ENCODE measurements around the gene EML4.

Gene EML4

DNA sequence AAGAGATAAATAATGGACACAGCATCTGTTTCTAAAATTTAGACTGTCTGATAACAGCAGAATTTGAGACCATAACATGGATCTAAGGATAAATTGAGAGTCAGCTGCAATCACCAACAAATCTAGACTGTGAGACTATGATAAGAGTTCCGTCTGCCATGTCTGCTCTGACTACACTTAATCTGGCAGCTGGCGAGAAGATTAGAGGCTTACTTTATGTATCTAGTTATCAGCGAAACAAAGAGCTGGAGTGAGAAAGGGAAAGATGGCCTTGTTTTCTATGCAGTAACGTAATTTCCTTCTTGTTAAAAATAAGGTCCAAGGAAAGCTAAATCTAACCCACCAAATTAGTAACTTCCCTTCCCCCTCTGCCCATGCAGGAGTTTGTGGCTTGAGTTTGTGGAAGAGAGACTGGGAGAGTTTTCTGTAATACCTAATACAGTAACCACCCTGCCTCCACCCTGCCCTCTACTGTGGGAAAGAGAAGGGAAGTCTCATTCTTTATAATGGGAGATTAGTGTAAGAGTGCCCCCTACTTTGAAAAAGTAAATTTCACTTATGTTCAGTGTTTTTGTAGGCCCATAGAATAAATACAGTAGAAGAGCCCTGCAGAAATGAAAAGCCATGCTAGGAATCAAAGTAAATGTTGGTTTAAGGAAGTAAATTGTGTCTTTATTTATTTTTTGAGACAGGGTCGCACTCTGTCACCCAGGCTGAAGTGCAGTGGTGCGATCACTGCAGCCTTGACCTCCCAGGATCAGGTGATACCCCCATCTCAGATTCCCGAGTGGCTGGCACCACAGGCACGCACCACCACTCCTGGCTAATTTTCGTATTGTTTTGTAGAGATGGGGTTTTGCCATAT lies 27.5 kb downstream of the EML4 start:
- DNase-seq: peak; percentile 9

- DNase-seq: no peak
These were observed 28.6 kb downstream of the EML4 start for GRCh38 chr2:42197792-42198191.

GRCh38 chr2:42198466-42198865 lies 29.3 kb downstream of the EML4 start:
- DNase-seq: no peak

DNA sequence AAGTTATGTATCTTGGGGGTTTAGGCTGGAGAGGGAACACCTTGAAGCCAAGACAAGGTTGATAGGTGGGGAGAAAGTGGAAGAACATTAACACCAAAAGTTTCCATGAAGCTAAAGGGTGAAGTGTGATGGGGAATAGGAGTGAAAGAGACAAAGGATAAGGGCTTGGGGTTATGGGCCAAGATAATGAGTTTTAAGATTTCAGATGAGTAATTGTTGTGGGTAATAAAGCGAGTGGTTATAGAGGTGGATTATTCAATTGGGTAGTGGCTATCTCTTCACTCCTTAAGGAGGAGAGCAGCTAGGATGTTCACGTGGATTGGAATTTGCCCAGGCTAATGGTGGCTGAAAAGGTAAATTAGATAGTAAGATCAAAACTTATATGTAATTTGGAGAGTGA lies 29.8 kb downstream of the EML4 start:
- no peak for DNase-seq

DNA sequence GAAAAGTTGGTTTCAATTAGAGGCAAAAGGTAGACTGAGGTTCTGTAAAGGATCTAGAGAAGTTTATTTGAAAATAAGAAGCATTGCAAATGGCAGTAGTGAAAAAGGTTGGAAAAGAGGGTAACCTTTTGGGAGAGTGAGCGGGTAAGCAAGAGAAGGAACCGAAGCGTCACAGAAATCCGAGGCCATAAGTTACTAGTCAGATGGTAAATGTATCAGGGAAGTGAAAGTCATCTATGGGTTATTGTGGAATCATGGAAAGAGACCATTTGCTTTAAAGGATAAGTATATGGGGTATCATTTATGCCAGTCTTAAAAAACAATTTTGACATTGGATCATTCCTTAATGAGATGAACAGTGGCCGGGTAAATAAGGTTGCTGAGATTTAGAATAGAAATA lies 30.5 kb downstream of the EML4 start:
- DNase-seq: no peak

- DNase-seq: no peak
These were observed 32.0 kb downstream of the EML4 start for GRCh38 chr2:42200926-42201855.

DNA sequence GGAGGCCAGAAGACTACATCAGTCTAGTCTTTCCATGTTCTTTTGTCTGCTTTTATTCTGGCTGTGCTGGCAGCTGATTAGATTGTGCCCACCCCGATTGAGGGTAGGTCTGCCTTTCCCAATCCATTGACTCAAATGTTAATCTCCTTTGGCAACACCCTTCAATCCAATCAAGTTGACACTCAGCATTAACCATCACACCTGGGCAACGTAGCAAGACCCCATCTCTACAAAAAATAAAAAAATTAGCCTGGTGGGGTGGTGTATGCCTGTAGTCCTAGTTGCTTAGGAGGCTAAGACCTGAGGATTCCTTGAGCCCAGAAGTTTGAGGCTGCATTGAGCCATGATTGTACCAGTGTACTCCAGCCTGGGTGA lies 33.5 kb downstream of the EML4 start:
- no peak for DNase-seq

DNA sequence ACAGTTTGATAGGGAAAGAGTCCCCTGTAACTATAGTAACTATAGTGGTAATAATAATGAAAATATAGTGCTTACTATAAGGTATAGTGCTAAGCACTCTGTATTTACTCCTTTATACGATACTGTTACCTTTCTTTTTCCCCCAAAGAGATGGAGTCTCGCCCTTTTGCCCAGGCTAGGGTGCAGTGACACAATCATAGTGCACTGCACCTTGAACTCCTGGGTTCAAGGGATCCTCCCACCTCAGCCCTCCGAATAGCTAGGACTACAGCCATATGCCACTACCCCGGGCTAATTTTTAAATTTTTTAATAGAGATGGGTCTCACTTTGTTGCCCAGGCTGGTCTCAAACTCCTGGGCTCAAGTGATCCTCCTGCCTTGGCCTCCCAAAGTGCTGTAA lies 34.6 kb downstream of the EML4 start:
- no peak for DNase-seq

GRCh38 chr2:42205337-42205736 lies 36.2 kb downstream of the EML4 start:
- no peak for DNase-seq

DNA sequence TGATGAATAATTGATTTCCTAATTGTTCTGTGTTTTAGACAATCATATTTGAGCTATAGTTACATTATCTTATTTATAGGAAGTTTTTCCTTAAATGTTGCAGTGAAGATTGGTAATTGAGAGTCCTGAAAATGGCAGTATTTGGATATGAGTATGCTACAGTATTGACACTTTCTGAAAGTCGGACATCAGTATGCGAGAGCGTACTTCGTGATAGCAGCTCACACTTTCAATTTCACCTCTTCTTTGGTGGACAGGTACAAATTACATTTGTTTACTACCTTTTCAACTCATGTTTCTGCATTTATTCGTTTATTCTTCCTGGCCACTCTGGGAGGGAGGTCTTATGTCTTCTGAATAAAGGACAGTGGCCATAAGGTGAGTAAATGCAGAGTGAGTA lies 38.7 kb downstream of the EML4 start:
- DNase-seq: no peak

DNA sequence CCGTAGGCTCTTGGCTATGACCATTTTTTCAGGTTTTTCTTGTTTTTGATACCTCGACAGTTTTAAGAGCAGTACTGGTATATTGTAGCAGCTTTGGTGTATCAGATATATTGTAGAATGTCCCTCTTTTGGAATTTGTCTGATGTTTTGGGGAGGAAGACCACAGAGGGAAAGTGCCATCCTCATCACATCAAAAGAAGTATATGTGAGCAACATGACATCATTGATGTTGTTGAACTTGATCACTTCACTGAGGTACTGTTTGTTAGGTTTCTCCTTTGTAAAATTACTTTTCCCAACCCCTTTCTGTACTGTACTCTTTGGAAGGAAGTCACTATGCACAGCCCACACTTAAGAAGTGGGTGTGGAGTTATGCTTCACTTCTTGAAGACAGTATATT lies 41.0 kb downstream of the EML4 start:
- no peak for DNase-seq

DNA sequence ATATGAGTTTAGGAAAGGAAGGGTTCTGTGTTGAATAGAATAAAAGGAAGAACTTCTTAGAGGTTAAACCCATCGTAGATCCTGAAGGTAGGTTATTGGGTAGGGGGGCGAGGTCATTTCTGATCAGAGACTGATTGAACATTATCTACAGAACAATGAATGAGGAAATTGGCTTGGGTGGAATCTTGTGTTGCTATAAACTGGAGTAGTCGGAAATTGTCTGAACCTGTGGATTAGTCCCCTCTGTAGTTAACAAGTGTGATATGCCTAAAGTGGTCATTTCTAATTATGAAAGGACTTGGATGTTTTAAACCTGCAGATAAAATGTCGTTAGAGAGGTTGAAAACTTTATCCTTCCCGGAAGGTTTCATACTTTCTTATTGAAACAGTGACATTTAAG lies 42.1 kb downstream of the EML4 start:
- no peak for DNase-seq

- DNase-seq: no peak
These were observed 45.5 kb downstream of the EML4 start for GRCh38 chr2:42214669-42215068.

- DNase-seq: no peak
These were observed 47.5 kb downstream of the EML4 start for GRCh38 chr2:42216694-42217093.

DNA sequence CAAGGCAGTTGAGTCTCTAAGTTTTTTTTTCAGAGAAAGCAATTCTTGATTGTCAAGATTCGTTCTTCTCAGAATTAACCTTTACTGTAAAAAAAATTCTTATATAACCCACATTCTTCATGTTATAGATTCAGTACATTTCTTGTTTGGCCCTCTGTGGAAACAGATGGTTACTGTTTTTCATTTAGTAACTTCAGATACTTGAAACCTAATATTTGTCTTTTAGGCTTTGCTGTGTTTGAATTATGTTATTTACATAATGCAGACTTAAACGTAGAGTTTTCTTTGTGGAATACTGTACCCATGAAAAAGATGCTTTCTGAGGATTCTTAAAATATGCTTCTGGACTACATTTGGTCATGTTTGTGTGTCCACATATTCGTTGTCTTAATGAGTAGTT lies 48.2 kb downstream of the EML4 start:
- no peak for DNase-seq

- no peak for DNase-seq
These were observed 48.8 kb downstream of the EML4 start for GRCh38 chr2:42217914-42218313.

DNA sequence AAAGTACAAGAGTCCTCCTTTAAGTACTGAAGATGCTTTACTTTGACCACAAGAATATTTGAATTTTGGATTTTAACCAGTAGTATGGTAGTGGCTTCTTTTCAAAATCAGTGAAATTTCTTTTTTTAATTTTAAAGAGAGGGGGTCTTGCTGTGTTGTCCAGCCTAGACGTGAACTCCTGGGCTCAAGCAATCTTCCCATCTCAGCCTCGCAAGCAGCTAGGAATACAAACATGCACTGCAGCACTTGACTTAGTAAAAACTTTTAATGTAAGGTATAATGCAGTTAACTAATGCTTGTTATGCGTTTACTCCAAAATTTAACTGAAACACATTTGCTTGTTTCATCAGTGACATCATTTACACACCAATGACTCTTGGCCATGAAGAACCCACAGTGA lies 49.6 kb downstream of the EML4 start:
- no peak for DNase-seq

GRCh38 chr2:42219160-42219559 lies 50.0 kb downstream of the EML4 start:
- no peak for DNase-seq

GRCh38 chr2:42220566-42220965 lies 51.4 kb downstream of the EML4 start:
- no peak for DNase-seq

DNA sequence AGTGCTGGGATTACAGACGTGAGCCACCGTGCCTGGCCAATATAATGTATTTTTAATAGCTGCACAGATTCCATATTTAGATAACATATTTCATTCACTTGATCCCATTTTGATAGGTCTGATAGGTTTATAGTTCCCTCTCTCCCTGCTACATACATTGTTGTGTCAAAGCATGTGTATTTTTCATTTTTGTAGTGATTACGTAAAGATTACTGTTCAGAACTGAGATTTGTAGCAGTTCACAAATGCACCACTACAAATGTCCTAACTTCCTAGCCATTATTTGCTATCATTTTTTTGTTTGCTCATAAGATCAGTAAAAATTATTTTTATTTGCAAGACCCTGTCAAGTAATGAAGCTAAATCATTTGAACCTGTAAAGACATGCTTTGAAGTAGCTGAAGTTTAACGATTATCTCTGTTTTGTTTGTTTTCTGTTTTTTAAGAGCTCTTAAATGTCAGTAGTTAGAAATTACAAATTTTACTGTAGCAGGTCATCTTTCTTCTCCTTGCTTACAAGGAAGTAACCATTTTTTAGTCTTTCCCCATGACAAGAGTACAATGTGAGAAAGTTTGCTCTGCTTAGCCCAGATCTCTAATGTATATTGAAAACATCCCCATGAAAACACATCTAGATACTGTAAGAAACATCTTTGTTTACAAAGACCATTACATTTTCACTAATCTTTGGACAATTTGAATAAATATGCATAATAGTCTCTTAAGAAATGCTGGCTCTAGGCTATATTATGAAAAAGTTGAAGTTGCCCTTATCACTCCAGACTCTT lies 54.1 kb downstream of the EML4 start:
- no peak for DNase-seq

DNA sequence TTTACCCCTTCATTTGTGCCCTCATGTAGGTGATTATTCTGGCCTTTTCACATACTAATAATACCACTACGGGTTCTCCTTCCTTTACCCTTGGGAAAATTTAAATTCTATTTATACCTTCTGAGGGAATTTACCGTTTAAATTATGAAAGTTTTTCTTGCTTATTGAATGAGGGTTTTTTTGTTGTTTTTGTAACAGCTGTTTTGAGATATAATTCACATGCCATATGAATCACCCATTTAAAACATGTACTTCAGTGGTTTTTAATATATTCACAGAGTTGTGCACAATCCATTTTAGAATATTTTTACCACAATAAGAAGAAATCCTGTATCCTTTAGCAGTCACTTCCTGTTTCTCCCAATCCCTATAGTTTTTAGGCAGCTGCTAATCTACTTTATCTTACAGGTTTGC lies 54.7 kb downstream of the EML4 start:
- no peak for DNase-seq

DNA sequence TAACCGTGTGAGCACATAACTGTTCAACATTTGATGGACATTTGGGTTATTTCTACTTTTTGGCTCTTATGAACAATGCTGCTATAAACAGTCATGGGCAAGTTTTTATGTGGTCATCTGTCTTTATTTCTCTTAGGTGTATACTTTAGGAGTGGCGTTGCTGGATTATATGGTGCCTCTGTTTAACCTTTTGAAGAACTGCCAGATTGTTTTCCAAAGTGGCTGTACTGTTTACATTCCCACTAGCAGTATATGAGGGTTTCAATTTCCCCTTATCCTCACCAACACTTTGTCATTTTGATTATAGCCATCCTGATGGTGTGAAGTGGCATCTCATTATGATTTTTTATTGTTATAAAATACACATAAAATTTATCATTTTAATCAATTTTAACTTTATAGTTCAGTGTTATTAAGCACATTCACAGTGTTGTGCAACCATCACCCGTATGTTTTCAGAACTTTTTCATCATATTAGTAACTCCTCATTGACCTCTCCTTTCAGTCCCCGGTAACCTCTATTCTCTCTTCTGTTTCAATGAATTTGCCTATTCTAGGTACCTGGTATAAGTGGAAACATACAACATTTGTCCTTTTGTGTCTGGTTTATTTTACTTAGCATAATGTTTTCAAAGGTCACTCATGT lies 55.4 kb downstream of the EML4 start:
- DNase-seq: no peak

- no peak for DNase-seq
These were observed 56.4 kb downstream of the EML4 start for GRCh38 chr2:42225573-42225972.
